ENCODE results near the gene ZSWIM6.

DNA sequence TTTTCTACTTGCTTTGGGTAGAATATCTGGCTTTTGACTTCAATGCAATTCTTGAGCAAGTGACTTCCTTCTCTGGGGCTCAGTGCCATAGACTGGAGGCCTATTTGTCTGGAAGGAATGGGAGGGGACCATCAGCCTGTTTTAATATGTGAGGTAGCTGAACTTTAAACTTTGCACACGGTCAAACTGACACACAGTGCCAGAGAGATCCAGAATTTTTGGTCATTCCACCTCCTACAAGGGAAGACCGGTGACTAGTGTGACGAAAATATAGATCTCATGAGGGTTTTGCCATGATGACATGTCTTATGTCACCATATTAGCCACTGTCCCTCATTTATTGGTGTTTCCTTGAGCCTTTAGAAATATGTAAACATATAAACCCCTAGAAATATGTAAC lies 44.6 kb upstream of the ZSWIM6 start:
- TF ChIP-seq, protein P1, sequence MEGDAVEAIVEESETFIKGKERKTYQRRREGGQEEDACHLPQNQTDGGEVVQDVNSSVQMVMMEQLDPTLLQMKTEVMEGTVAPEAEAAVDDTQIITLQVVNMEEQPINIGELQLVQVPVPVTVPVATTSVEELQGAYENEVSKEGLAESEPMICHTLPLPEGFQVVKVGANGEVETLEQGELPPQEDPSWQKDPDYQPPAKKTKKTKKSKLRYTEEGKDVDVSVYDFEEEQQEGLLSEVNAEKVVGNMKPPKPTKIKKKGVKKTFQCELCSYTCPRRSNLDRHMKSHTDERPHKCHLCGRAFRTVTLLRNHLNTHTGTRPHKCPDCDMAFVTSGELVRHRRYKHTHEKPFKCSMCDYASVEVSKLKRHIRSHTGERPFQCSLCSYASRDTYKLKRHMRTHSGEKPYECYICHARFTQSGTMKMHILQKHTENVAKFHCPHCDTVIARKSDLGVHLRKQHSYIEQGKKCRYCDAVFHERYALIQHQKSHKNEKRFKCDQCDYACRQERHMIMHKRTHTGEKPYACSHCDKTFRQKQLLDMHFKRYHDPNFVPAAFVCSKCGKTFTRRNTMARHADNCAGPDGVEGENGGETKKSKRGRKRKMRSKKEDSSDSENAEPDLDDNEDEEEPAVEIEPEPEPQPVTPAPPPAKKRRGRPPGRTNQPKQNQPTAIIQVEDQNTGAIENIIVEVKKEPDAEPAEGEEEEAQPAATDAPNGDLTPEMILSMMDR (IDR thresholded peaks at IDR 0.05; ENCODE audit: low read length), result no peak
- TF ChIP-seq EZH2 (optimal IDR thresholded peaks at IDR 0.05; ENCODE audit: low read depth, low read length), result no peak
- no peak for TF ChIP-seq EZH2phosphoT487 (IDR thresholded peaks at IDR 0.05; ENCODE audit: low read length)
